ENCODE data around the gene SERPIND1. TPM values are rescaled to one million over a fixed set of nuclear protein-coding genes. Genes with fewer than 3 reads are reported as not detected.

Gene SERPIND1
- total and polyA plus RNA-seq, 2 of the 8 experiments (the other 6 are each of a cell fraction or from before 2014, with no cell fraction given): not detected

DNA sequence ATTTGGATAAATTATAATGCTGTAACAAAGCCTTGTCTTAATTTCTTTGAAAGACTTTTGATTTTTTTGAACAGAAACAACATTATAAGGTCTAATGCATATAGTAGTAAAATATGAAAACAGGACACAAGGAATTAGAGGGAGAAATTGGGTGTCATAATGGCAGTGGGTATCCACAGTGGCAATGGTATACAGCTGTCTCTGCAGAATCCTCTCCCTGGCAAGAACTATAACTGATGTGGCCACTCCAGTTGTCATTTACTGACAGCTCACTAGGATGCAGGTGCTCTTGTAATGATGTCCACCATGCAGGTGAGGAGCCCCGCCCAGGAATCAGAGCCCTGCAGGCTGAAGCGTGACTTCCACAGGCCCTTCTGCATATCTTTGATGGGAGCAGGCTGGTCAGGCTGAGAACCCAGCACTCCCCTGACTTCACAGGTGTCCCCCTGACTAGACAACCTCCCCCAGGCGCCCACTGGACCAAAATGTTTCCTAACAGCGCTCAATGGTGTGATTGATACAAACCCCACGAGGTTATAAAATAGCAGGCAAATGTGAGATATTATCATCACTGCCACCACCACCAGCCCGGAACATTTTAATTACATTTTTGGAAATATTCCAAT, 32.8 kb upstream of the SERPIND1 start:
- H4K8ac ChIP-seq (ENCODE audit: extremely low read depth, insufficient read depth, low read length): no peak overlapping the region
- H2BK5ac ChIP-seq (ENCODE audit: low read depth, low read length): no peak overlapping the region
- no peaks in the 10 kb centered on the region for H3K79me2 ChIP-seq (ENCODE audit: control insufficient read depth in 1 of 2, insufficient read depth in 2 of 2, low read length in 2 of 2)
- H4K5ac ChIP-seq (ENCODE audit: insufficient read length, low read depth, low read length): no peak overlapping the region
- H3K4ac ChIP-seq (replicated peaks; ENCODE audit: insufficient read length, low read depth, low read length): no peak overlapping the region
- H3K79me1 ChIP-seq (ENCODE audit: low read depth, low read length): no peaks in the 10 kb centered on the region
- H3K14ac ChIP-seq (ENCODE audit: insufficient read length): no peak overlapping the region
- no peaks in the 10 kb centered on the region for H3K27me3 ChIP-seq (replicated peaks in 1 of 4; ENCODE audit: control insufficient read depth in 3 of 4, extremely low read depth in 1 of 4, insufficient read depth in 3 of 4, low read length in 3 of 4)
- FAIRE-seq (no peak), DNase-seq (ENCODE audit: low read depth in 1 of 2, low spot score in 2 of 2) (no peak)
- no peak overlapping the region for H4K91ac ChIP-seq (replicated peaks; ENCODE audit: insufficient read length, low read length)
- no peak overlapping the region for H2BK15ac ChIP-seq (ENCODE audit: low read length)
- no peak overlapping the region for H2BK120ac ChIP-seq (replicated peaks; ENCODE audit: low read depth, low read length)
- no peak overlapping the region for H2BK12ac ChIP-seq (ENCODE audit: low read depth, low read length)
- H3K9ac ChIP-seq (replicated peaks in 1 of 4; ENCODE audit: extremely low read depth in 1 of 4, low read depth in 3 of 4, low read length in 3 of 4): no peak overlapping the region
- H2AFZ ChIP-seq (ENCODE audit: low read length): no peak overlapping the region
- H2AK5ac ChIP-seq (ENCODE audit: low read depth, low read length): no peak overlapping the region
- H3K18ac ChIP-seq (ENCODE audit: extremely low read depth, low read length): no peak overlapping the region
- ChIA-PET POLR2A (ENCODE audit: partially characterized antibody) (no interaction called here), CTCF (ENCODE audit: partially characterized antibody) (interaction anchor here (0.7 to 3.6 kb wide), 12 partner anchors 9 to 178 kb away, joined by 3 to 28 read pairs (median 7); no protein-coding TSS in a partner anchor)
- 90% methylated on average over 6 of the region's 6 CpGs; no CpG with 5 or more reads in 1 of the 2 experiments for WGBS, 2 experiments (ENCODE audit: extremely low coverage in 1 of 2, insufficient coverage in 1 of 2, insufficient read length in 1 of 2, insufficient replicate concordance in 2 of 2, low coverage in 1 of 2, low lambda C conversion rate in 2 of 2, missing lambda C conversion rate in 1 of 2)
- H4K20me1 ChIP-seq (replicated peaks in 1 of 2; ENCODE audit: control insufficient read depth in 1 of 2, insufficient read depth in 2 of 2, low read length in 2 of 2): peaks cover 0 to 1% of the 10 kb centered on the region in 2 experiments
- H3K4me2 ChIP-seq (ENCODE audit: insufficient read depth in 1 of 2, low read depth in 2 of 2, low read length in 2 of 2): no peak overlapping the region
- no peak overlapping the region; the same call in 1 of the 2 replicates for H2BK20ac ChIP-seq (ENCODE audit: low read length)
- H3K9me3 ChIP-seq (ENCODE audit: insufficient read depth in 2 of 2, low read depth in 1 of 2, low read length in 1 of 2): no peaks in the 10 kb centered on the region; a peak in 1 of 4 replicates
- no peaks in the 10 kb centered on the region; a peak in 2 of 8 replicates for H3K36me3 ChIP-seq (ENCODE audit: control insufficient read depth in 2 of 4, insufficient read depth in 4 of 4, low read length in 3 of 4)
- no peaks in the 10 kb centered on the region for H3K23me2 ChIP-seq (ENCODE audit: low read depth, low read length)
- H3K23ac ChIP-seq (ENCODE audit: insufficient read length): no peak overlapping the region
- no peak overlapping the region for H3K27ac ChIP-seq (ENCODE audit: low read depth, low read length)
- H3K4me3 ChIP-seq (ENCODE audit: extremely low read depth in 1 of 4, insufficient read depth in 2 of 4, low read depth in 3 of 4, low read length in 4 of 4): no peak overlapping the region
- H3K4me1 ChIP-seq (replicated peaks in 1 of 4; ENCODE audit: control insufficient read depth in 3 of 4, insufficient read depth in 4 of 4, low read length in 3 of 4): no peaks in the 10 kb centered on the region
- H3K56ac ChIP-seq (replicated peaks; ENCODE audit: insufficient read length, low read depth, low read length): no peak overlapping the region

Data from H1 (cell line).